ENCODE measurements around the gene POU6F2. TPM values are rescaled to one million over a fixed set of nuclear protein-coding genes. Genes with fewer than 3 reads are reported as not detected.

The POU6F2 gene
- total and polyA plus RNA-seq, 2 experiments from 2014 or later: 7.2 to 7.3 TPM

DNA sequence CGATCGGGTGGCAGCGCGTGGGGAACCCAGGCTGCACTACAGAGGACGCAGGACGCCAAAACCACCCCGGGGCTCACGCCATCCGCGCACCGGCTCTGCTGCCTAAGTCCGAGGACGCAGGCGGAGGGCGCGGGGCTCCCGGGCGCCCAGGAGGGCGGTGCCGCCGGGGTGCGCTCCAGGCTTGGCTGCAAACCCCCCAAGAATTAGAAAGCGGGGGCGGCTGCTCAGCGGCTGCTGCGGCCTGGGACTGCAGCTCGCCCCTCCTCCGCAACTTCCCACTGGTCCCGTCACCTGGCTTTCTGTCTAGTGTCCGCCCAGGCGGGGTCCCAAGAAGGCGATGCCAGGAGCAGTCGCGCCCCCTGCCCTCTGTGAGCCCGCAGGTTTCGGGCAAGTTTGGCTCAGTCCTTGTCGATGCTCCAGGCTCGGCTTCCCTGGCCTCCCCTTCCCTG lies 1.7 kb upstream of the POU6F2 start:
- no peak overlapping the region for H3K27ac Mint-ChIP-seq
- H2AFZ ChIP-seq: peak overlapping the region; percentile 97; the same call in 1 of the 2 replicates
- H3K27ac ChIP-seq (ENCODE audit: low read depth): no peak overlapping the region
- H3K9me3 Mint-ChIP-seq: no peaks in the 10 kb centered on the region
- H3K27me3 Mint-ChIP-seq (ENCODE audit: insufficient read depth, low read depth, poor library complexity): peaks cover 9% of the 10 kb centered on the region
- H3F3A ChIP-seq (replicated peaks; ENCODE audit: low read depth): no peaks in the 10 kb centered on the region
- no peaks in the 10 kb centered on the region for H3K36me3 ChIP-seq (ENCODE audit: insufficient read depth)
- peaks cover 12% of the 10 kb centered on the region; the same call in 1 of the 2 replicates for H3K27me3 ChIP-seq (ENCODE audit: insufficient read depth)
- no peaks in the 10 kb centered on the region for H3K36me3 Mint-ChIP-seq (ENCODE audit: low read depth)
- no peaks in the 10 kb centered on the region for H3K79me2 ChIP-seq (replicated peaks; ENCODE audit: insufficient read depth)
- ATAC-seq (peak; percentile 94), DNase-seq (ENCODE audit: low spot score) (peak; percentile 88)
- peaks cover 13% of the 10 kb centered on the region for H3K4me1 Mint-ChIP-seq
- peaks cover 11% of the 10 kb centered on the region for H3K4me1 ChIP-seq (ENCODE audit: insufficient read depth)
- peak overlapping the region; percentile 75 for H3K4me3 Mint-ChIP-seq
- H3K4me2 ChIP-seq: peak overlapping the region; percentile 70
- TF ChIP-seq, protein P1, sequence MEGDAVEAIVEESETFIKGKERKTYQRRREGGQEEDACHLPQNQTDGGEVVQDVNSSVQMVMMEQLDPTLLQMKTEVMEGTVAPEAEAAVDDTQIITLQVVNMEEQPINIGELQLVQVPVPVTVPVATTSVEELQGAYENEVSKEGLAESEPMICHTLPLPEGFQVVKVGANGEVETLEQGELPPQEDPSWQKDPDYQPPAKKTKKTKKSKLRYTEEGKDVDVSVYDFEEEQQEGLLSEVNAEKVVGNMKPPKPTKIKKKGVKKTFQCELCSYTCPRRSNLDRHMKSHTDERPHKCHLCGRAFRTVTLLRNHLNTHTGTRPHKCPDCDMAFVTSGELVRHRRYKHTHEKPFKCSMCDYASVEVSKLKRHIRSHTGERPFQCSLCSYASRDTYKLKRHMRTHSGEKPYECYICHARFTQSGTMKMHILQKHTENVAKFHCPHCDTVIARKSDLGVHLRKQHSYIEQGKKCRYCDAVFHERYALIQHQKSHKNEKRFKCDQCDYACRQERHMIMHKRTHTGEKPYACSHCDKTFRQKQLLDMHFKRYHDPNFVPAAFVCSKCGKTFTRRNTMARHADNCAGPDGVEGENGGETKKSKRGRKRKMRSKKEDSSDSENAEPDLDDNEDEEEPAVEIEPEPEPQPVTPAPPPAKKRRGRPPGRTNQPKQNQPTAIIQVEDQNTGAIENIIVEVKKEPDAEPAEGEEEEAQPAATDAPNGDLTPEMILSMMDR (conservative IDR thresholded peaks at IDR 0.05; ENCODE audit: low read depth in 2 of 2): peak in 1 of 2 experiments; percentile 24; a peak in 2 of 4 replicates
- no peak for TF ChIP-seq JUNB (IDR thresholded peaks at IDR 0.05; ENCODE audit: unreplicated experiment)
- TF ChIP-seq, protein P2, sequence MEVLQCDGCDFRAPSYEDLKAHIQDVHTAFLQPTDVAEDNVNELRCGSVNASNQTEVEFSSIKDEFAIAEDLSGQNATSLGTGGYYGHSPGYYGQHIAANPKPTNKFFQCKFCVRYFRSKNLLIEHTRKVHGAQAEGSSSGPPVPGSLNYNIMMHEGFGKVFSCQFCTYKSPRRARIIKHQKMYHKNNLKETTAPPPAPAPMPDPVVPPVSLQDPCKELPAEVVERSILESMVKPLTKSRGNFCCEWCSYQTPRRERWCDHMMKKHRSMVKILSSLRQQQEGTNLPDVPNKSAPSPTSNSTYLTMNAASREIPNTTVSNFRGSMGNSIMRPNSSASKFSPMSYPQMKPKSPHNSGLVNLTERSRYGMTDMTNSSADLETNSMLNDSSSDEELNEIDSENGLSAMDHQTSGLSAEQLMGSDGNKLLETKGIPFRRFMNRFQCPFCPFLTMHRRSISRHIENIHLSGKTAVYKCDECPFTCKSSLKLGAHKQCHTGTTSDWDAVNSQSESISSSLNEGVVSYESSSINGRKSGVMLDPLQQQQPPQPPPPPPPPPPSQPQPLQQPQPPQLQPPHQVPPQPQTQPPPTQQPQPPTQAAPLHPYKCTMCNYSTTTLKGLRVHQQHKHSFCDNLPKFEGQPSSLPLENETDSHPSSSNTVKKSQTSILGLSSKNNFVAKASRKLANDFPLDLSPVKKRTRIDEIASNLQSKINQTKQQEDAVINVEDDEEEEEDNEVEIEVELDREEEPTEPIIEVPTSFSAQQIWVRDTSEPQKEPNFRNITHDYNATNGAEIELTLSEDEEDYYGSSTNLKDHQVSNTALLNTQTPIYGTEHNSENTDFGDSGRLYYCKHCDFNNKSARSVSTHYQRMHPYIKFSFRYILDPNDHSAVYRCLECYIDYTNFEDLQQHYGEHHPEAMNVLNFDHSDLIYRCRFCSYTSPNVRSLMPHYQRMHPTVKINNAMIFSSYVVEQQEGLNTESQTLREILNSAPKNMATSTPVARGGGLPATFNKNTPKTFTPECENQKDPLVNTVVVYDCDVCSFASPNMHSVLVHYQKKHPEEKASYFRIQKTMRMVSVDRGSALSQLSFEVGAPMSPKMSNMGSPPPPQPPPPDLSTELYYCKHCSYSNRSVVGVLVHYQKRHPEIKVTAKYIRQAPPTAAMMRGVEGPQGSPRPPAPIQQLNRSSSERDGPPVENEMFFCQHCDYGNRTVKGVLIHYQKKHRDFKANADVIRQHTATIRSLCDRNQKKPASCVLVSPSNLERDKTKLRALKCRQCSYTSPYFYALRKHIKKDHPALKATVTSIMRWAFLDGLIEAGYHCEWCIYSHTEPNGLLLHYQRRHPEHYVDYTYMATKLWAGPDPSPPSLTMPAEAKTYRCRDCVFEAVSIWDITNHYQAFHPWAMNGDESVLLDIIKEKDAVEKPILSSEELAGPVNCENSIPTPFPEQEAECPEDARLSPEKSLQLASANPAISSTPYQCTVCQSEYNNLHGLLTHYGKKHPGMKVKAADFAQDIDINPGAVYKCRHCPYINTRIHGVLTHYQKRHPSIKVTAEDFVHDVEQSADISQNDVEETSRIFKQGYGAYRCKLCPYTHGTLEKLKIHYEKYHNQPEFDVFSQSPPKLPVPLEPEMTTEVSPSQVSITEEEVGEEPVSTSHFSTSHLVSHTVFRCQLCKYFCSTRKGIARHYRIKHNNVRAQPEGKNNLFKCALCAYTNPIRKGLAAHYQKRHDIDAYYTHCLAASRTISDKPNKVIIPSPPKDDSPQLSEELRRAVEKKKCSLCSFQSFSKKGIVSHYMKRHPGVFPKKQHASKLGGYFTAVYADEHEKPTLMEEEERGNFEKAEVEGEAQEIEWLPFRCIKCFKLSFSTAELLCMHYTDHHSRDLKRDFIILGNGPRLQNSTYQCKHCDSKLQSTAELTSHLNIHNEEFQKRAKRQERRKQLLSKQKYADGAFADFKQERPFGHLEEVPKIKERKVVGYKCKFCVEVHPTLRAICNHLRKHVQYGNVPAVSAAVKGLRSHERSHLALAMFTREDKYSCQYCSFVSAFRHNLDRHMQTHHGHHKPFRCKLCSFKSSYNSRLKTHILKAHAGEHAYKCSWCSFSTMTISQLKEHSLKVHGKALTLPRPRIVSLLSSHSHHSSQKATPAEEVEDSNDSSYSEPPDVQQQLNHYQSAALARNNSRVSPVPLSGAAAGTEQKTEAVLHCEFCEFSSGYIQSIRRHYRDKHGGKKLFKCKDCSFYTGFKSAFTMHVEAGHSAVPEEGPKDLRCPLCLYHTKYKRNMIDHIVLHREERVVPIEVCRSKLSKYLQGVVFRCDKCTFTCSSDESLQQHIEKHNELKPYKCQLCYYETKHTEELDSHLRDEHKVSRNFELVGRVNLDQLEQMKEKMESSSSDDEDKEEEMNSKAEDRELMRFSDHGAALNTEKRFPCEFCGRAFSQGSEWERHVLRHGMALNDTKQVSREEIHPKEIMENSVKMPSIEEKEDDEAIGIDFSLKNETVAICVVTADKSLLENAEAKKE (CRISPR knock-in tag; IDR thresholded peaks at IDR 0.05): no peak
- no peaks in the 10 kb centered on the region for H3K9me2 ChIP-seq (ENCODE audit: insufficient read depth)
- no peaks in the 10 kb centered on the region for H4K20me1 ChIP-seq (replicated peaks; ENCODE audit: insufficient read depth)
- peak overlapping the region; percentile 57 for H3K4me3 ChIP-seq

All from GM23338 (cell line).